GM23338 (cell line): ENCODE data around the gene N4BP2L1.

ENCODE experiments used
- CREB1 ChIP-seq: fragments of 250-450 bp; sonication (Bioruptor Pico); IDR thresholded peaks from 2 replicates; pipeline ENCODE4 v1.5.0; 2020; ENCODE audit warnings: low read depth, mild to moderate bottlenecking, moderate library complexity
- CTCF ChIP-seq, 2 experiments: fragments of 200-600 bp in 1 of 2; sonication (generic) in 1 of 2; conservative IDR thresholded peaks; 2 replicates each; pipeline versions ENCODE4 v1.5.1 to v1.6.1; 2016 to 2017; ENCODE audit warnings: antibody characterized with exemption in 2 of 2, low read depth in 2 of 2, mild to moderate bottlenecking in 2 of 2, moderate library complexity in 1 of 2
- EZH2 ChIP-seq: fragments of 200-600 bp; sonication (generic); IDR thresholded peaks from one replicate; pipeline ENCODE4 v1.8.0; 2017; ENCODE audit warnings: antibody characterized with exemption, mild to moderate bottlenecking, low read depth; ENCODE audit not compliant: unreplicated experiment
- EZH2phosphoT487 ChIP-seq: fragments of 200-600 bp; sonication (generic); IDR thresholded peaks from one replicate; pipeline ENCODE4 v1.8.1; 2018; ENCODE audit warnings: antibody characterized with exemption; ENCODE audit not compliant: unreplicated experiment
- JUNB ChIP-seq: IDR thresholded peaks from one replicate; pipeline ENCODE4 v1.6.1; 2016; ENCODE audit warnings: antibody characterized with exemption; ENCODE audit not compliant: unreplicated experiment
- POLR2AphosphoS5 ChIP-seq: IDR thresholded peaks from 2 replicates; pipeline ENCODE4 v1.6.1; 2016; ENCODE audit warnings: antibody characterized with exemption, low read depth
- REST ChIP-seq: IDR thresholded peaks from one replicate; pipeline ENCODE4 v1.6.1; 2018; ENCODE audit warnings: antibody characterized with exemption; ENCODE audit not compliant: unreplicated experiment
- STAT1 ChIP-seq: IDR thresholded peaks from one replicate; pipeline ENCODE4 v1.6.1; 2016; ENCODE audit warnings: antibody characterized with exemption; ENCODE audit not compliant: unreplicated experiment

DNA sequence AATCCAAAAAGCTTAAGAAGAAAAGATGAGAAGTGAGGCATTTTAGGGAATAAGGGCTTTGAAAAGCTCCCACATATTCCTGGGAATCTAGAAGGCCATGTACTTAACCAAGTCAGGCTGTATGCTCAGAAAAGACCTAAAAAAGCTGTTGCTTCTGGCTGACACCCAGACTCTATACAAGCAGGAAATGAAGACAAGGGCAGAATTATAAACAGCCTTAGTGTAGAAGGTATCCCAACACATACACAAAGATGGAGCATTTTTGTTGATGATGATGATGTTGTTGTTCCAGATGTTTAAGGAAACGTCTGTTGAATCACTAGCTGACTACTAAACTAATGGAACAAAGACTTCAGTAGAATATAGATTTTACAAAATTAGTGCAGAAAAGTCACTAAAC lies 26.1 kb upstream of the N4BP2L1 start:
- TF ChIP-seq CTCF (conservative IDR thresholded peaks at IDR 0.05; ENCODE audit: low read depth in 2 of 2), result no peak
- TF ChIP-seq POLR2AphosphoS5, result no peak
- TF ChIP-seq REST, result no peak
- no peak for TF ChIP-seq EZH2
- TF ChIP-seq JUNB, result no peak
- TF ChIP-seq CREB1, result no peak
- no peak for TF ChIP-seq STAT1
- no peak for TF ChIP-seq EZH2phosphoT487
